Astrocyte (in vitro differentiated cells and primary cell): ENCODE measurements around the gene EDN2.

Experiments used
- CTCF ChIP-seq: IDR thresholded peaks from 2 replicates; pipeline ENCODE4 v1.5.1; 2011; ENCODE audit warnings: low read depth, mild to moderate bottlenecking, inconsistent platforms, low read length, moderate library complexity; ENCODE audit not compliant: insufficient read depth
- EZH2 ChIP-seq: IDR thresholded peaks from 2 replicates; pipeline ENCODE4 v1.6.1; 2012; ENCODE audit warnings: mild to moderate bottlenecking, low read length, inconsistent platforms; ENCODE audit not compliant: insufficient read depth

DNA sequence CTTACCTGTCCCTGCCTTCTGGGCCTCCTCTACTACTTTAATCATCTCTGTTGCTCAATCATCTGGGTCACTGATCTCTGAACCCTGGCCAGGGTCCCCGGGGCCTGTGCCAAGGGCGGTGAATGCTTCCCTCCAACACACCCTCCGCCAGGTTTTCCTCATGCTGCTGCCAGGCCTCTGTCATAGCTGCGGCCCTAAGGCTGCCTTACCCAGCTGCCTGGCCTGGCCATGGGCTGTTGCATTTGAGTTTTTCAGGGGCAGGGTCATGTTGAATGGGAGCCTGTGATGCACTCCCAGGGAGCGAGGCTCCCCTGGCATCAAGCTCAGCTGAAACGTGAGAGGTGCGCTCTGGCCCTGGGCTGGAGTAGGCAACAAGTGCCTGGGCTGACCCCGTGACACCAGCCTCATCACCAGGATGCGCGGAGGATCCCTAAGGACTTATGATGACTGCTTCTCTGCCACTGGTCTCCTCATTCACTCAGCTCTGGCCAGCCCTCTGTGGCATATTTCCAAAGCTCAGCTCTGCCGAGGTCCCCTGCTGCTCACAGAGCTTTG, 7.6 kb downstream of the EDN2 start:
- no peak for TF ChIP-seq CTCF
- no peak for TF ChIP-seq EZH2
